Upper lobe of right lung (tissue), 1 donor: ENCODE measurements around the gene C16orf54. TPM values are rescaled to one million over a fixed set of nuclear protein-coding genes. Genes with fewer than 3 reads are reported as not detected.
"Not testable (repeated sequence)": the region's sequence is repeated elsewhere in the genome, so short reads cannot be mapped to it uniquely, and the experiment has no call there.

ENCODE experiments used
- ATAC-seq: fragments of 200-7000 bp; cut with Tn5 transposase; one replicate; pipeline ENCODE4 v1.9.1; 2020; ENCODE audit warnings: mild to moderate bottlenecking, moderate library complexity
- DNase-seq: peaks from one replicate; pipeline ENCODE4 v3.0.0-alpha.2; 2020
- H3K27ac ChIP-seq: fragments of 200-600 bp; one replicate; pipeline ENCODE4 v1.8.0; 2022
- H3K27me3 ChIP-seq: fragments of 200-600 bp; one replicate; pipeline ENCODE4 v1.8.0; 2022; ENCODE audit warnings: mild to moderate bottlenecking
- H3K36me3 ChIP-seq: fragments of 200-600 bp; one replicate; pipeline ENCODE4 v1.8.0; 2022
- H3K4me1 ChIP-seq: fragments of 200-600 bp; one replicate; pipeline ENCODE4 v1.8.0; 2022
- H3K4me3 ChIP-seq: fragments of 200-600 bp; one replicate; pipeline ENCODE4 v1.8.0; 2022; ENCODE audit warnings: mild to moderate bottlenecking
- H3K9me3 ChIP-seq: fragments of 200-600 bp; one replicate; pipeline ENCODE4 v1.8.0; 2022
- intact Hi-C: fragments of 100-400 bp; cut with DNase I; formaldehyde crosslinking; loops from one replicate; pipeline ENCODE4 v1.11.0; 2022
- total RNA-seq: library from RNA; stranded (reverse); fragmentation: NEBNext Ultra II Directional; extraction: Animal tissue kit (Norgen Biotek cat#: 25700); gene quantifications from one replicate; pipeline ENCODE4 v1.2.1, GENCODE V29; 2021
- TF ChIP-seq, protein P1 (sequence below): fragments of 200-600 bp; IDR thresholded peaks from one replicate; pipeline ENCODE4 v1.8.0; 2022; ENCODE audit warnings: antibody characterized with exemption
- donor health status: DM: no; HTN: yes; CAD: no; lungs with severe emphysema.

The C16orf54 gene
- total RNA-seq, 1 donor from 2014 or later, result 7.3 TPM

DNA sequence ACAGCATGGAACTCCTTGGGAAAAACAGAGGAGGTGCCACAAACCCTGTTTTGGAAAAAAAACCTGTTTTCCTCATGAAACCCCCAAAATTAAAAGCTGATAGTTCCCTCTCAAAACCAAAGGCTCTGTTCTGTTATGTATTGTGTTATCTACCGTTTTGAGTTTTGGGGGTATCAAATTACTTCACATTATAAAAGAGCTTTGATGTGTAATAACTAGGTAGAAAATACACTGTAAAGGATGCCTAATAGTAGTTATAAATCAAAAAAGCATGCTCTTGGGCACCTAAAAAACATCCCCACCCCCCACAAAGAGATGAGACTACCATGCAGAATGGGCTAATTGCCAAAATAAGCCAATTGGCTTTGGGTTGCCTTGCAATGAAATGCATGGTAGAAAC, 30.8 kb downstream of the C16orf54 start:
- H3K9me3 ChIP-seq, result no peaks in the 10 kb centered on the region
- no peak overlapping the region for H3K4me3 ChIP-seq
- no peaks in the 10 kb centered on the region for H3K4me1 ChIP-seq
- intact Hi-C loops, result no loop called here
- no peaks in the 10 kb centered on the region for H3K36me3 ChIP-seq
- no peak for ATAC-seq
- no peak overlapping the region for H3K27ac ChIP-seq
- no peaks in the 10 kb centered on the region for H3K27me3 ChIP-seq
- TF ChIP-seq, protein P1, sequence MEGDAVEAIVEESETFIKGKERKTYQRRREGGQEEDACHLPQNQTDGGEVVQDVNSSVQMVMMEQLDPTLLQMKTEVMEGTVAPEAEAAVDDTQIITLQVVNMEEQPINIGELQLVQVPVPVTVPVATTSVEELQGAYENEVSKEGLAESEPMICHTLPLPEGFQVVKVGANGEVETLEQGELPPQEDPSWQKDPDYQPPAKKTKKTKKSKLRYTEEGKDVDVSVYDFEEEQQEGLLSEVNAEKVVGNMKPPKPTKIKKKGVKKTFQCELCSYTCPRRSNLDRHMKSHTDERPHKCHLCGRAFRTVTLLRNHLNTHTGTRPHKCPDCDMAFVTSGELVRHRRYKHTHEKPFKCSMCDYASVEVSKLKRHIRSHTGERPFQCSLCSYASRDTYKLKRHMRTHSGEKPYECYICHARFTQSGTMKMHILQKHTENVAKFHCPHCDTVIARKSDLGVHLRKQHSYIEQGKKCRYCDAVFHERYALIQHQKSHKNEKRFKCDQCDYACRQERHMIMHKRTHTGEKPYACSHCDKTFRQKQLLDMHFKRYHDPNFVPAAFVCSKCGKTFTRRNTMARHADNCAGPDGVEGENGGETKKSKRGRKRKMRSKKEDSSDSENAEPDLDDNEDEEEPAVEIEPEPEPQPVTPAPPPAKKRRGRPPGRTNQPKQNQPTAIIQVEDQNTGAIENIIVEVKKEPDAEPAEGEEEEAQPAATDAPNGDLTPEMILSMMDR, result no peak
- DNase-seq, result no peak

DNA sequence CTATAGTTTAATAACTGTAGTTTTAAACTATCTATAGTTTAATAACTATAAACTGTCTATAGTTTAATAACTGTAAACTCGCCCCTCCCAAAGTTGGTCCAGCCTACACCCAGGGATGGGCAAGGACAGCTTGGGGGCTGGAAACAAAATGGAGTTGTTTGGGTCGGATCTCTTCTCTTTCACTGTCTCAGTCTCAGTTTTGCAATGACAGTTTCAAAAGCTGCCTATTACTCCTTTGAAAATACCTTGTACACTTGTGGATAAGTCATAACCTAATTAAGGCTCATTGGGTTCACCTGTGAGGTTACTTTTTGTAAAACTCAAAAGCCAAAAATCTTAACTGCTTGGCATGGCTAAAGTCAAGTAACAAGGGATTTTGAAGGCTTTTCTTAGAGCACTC, 31.4 kb downstream of the C16orf54 start:
- no peak overlapping the region for H3K27ac ChIP-seq
- no peak for DNase-seq
- H3K27me3 ChIP-seq, result no peaks in the 10 kb centered on the region

DNA sequence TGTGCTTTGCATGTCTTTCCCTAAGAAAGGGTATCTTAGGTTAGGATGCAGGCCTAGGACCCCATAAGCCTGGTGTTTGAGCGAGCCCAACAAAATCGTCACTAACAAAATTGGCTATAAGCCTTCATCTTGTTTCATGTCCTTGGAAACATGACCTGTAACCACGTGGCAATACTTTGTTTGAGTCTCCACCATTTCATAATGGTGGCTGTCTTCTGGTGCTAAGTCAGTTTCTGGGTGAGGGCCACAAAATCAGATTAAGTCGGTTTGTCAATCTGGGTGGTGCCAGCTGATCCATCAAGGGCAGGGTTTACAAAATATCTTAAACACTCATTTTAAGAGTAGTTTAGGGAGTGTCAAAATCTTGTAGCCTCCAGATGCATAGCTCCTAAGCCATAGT, 33.0 kb downstream of the C16orf54 start:
- no peak for ATAC-seq
- H3K9me3 ChIP-seq, result no peaks in the 10 kb centered on the region
- no peak overlapping the region for H3K4me3 ChIP-seq
- no peaks in the 10 kb centered on the region for H3K27me3 ChIP-seq
- H3K27ac ChIP-seq, result no peak overlapping the region
- intact Hi-C loops, result no loop called here
- no peak for DNase-seq
- H3K4me1 ChIP-seq, result no peaks in the 10 kb centered on the region
- no peaks in the 10 kb centered on the region for H3K36me3 ChIP-seq
- TF ChIP-seq, protein P1, result no peak

More for the DNA sequence above, 31.4 kb downstream of the C16orf54 start:
- Histone ChIP-seq H3K36me3 (no peaks in the 10 kb centered on the region), H3K4me1 (no peaks in the 10 kb centered on the region), H3K9me3 (no peaks in the 10 kb centered on the region), H3K4me3 (no peak overlapping the region)
- TF ChIP-seq, protein P1, result no peak
- intact Hi-C loops, result no loop called here
- no peak for ATAC-seq

DNA sequence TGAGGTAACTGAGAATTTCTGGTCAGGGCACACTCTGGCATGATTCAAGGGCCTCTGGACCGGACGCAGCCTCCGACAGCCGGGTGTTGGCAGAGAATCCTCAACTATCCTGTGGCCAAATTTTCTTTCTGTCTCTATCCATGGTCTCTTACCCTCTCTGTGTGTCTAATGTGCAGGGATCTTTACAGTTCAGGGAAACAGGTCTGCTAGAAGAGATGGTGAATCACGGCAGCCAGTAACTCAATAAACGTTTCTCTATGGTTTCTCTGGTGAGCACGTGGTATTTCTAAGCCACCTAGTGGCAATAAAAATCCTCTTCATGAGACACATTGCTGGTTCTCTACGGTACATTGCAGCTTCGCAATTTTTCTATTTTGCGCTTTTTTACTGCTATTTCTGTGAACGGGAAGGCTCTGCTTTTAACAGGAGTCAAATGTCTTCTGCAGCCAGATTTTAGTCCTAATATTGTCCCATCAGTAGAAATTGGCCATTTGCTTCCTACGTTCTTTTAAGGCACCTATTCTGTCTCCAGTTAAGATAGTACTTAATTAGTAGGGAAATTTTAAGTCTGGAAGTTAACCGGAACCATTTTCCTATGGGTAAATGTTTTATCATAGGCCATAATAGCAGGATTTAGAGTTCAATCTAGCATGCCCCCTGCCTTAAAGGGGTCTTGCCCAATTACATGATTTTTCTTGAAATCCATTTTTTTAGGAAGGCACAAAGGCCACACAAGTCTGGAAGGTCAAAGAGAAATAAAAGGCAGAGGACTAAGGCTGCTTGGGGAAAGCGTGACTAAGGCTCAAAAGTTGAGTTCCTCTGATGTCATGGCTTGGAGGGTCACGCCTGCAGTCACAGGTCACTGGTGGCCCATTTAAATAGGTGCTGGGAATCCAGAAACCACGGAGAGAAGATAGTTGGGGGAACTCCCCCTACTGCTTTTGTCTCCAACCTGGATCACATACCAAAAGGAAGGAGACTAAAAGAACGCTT, 35.3 kb downstream of the C16orf54 start:
- Histone ChIP-seq H3K9me3 (no peaks in the 10 kb centered on the region), H3K27me3 (no peaks in the 10 kb centered on the region), H3K27ac (no peak overlapping the region), H3K4me3 (no peak overlapping the region), H3K36me3 (no peaks in the 10 kb centered on the region), H3K4me1 (no peaks in the 10 kb centered on the region)
- TF ChIP-seq, protein P1, result peak; percentile 70
- intact Hi-C loops, result no loop called here
- peak; percentile 90 for ATAC-seq
- peak; percentile 16 for DNase-seq

DNA sequence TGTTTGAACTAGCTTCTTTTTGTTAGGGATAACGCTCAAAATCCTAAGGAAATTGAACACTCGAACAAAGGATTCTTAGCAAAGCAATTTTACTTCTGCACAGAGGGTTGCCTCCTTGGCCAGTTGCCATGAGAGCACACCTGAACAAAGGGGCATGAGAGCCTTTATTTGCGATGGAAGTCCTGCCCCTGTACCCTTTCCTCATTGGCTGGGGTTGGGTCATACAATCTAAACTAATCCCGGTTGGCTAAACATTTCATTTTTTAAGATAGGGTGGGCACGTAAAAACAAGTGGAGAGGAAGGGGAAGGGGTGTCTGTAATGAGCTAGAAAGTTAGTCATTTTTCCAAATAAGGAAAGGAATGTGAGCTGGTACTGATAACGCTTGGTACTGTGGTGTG, 36.1 kb downstream of the C16orf54 start:
- DNase-seq, H3K4me3 ChIP-seq, H3K27me3 ChIP-seq, H3K4me1 ChIP-seq, ATAC-seq, H3K27ac ChIP-seq, H3K36me3 ChIP-seq, H3K9me3 ChIP-seq, intact Hi-C loops: not testable (repeated sequence)

DNA sequence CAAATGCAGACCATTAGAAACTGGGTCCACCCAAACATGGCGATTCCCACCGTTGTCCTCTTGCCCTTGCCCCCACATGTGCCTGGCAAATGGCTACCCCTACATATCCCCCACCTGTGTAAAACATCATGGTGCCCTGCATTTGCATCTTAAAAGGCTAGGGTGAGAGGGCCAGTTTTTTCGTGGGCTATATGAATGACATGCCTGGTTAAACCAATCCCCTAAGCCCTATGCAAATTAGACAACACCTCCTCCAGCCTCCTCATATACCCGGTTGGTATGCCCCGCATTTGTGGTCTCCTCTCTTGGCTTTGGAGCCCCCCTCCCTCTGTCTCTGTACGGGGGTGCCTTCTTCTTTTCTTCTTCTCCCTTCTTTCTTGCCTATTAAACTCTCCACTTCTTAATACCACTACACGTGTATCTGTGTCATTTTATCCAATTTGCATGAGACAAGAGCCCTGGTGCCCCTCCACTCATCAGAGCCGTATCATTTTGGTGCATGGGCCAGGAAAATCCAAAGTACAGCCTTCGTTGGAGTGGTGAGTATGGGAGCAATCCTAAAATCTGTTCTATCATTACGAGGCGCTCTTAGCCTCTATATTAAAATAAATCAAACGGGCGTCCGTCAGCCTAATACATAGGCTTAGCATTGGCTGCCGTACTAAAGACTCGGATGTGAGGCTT, 36.7 kb downstream of the C16orf54 start:
- H3K36me3 ChIP-seq, result no peaks in the 10 kb centered on the region
- H3K27ac ChIP-seq, result no peak overlapping the region
- DNase-seq, result peak; percentile 21
- H3K4me3 ChIP-seq, result no peak overlapping the region
- H3K27me3 ChIP-seq, result no peaks in the 10 kb centered on the region
- H3K4me1 ChIP-seq, result no peaks in the 10 kb centered on the region
- TF ChIP-seq, protein P1, result no peak
- intact Hi-C loops, result no loop called here
- ATAC-seq, result no peak
- no peaks in the 10 kb centered on the region for H3K9me3 ChIP-seq

DNA sequence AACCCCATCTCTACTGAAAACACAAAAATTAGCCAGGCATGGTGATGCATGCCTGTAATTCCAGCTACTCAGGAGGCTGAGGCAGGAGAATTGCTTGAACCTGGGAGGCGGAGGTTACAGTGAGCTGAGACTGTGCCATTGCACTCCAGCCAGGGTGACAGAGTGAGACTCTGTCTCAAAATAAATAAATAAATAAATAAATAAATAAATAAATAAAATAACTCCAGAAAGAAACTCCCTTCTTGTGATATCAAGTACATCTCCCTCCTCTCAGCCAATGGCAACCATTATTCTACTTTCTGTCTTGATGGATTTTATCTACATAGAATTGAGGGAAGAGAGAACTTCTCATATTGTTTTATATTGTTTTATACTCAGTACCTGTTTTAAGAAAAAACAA, 38.6 kb downstream of the C16orf54 start:
- ATAC-seq, H3K4me1 ChIP-seq, H3K36me3 ChIP-seq, intact Hi-C loops, H3K9me3 ChIP-seq, H3K27me3 ChIP-seq, H3K4me3 ChIP-seq, DNase-seq, H3K27ac ChIP-seq: not testable (repeated sequence)
